Skin of body (tissue), 2 donors: ENCODE results near the gene SLC37A1. TPM values are rescaled to one million over a fixed set of nuclear protein-coding genes. Genes with fewer than 3 reads are reported as not detected.

Experiments
- DNase-seq: peaks from one replicate; lab custom pipeline; 2025; lab: John Stamatoyannopoulos, UW
- total RNA-seq: library from RNA; depleted of rRNA; stranded (reverse); fragments of >200 nt; gene quantifications from one replicate; pipeline ENCODE4 v1.2.3, GENCODE V29; 2014

The SLC37A1 gene
- total RNA-seq, 1 donor from 2014 or later: 3.9 TPM

DNA sequence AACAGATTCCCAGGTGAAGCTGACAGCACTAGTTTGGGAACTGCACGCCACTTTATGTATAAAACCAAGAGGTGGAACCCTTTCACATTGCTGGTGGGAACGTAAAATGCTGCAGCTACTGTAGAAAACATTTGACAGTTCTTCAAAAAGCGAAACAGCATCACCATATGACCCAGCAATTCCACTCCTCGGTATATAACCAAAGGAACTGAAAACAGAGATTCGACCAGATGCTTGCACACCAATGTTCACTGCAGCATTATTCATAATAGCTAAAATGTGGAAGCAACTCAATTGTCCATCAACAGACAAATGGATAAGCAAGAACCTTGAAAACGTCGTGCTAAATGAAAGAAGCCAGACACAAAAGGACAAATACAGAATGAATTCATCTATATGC is 35.1 kb upstream of the SLC37A1 start:
- DNase-seq: no peak

DNA sequence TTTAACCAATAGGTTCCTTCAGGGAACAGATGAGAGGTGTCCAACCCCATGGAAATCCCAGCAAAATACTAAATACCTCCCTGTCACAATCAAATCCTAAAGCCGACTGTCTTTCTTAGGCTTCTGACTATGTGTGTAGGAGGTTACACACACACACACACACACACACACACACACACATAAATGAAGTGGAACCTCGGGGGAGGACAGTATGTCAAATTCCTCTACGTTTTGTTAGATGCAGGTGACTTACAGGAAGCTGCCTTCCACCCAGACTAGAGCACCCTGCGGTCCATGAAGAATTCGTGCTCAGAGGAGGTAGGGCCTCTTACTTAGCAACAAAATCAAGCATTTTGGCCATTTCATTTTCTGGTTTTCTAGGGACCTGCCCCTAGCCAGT is 34.1 kb upstream of the SLC37A1 start:
- DNase-seq: no peak

DNA sequence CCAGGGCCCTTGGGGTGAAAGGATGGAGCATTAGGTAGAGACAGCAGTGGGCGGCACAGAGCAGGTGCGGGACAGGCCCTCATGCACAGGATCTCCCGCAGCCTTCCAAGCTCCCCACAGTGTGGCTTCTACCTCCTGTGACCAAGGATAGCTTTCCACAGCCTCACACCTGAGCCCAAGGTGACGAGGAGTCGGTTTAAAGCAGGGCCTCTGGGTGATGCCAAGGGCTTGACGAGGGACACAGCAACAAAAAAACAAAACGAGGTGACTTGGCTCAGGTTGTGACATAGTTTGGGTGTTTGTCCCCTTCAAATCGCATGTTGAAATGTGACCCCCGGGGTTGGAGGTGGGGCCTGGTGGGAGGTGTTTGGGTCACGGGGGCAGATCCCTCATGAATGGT is 32.9 kb upstream of the SLC37A1 start:
- DNase-seq: no peak

DNA sequence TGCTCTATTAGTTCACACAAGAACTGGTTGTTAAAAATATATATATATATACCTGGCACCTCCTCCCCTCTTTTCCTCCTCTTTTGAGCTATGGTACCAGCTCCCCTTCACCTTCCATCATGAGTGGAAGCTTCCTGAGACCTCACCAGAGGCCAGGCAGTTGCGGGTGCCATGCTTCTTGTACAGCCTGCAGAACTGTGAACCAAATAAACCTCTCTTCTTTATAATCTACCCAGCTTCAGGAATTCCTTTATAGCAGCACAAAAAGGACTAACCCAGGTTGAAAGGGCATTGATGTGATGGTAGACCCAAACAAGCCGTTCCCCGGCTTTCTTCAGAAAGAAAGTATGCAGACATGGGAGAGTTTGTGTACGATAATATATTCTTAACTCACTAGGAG is 32.5 kb upstream of the SLC37A1 start:
- no peak for DNase-seq

DNA sequence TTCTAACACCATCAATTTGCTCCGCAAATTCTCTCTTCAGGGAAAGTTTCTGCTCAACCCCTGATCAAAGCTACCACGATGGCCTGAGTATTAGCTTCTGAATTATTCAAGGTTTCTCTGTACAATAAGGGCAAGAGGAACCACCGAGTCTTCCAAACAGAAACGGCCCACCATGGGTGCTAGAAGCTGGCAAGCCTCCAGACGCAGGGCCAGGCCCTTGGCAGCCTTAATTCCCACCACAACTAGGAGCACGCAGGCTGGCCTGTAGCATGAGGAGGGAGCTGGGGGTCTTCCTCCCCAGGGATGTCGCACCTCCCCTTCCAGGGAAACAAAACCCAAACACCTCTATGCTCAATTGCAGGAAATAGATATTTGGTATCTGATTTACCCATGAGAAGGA is 28.7 kb upstream of the SLC37A1 start:
- no peak for DNase-seq

DNA sequence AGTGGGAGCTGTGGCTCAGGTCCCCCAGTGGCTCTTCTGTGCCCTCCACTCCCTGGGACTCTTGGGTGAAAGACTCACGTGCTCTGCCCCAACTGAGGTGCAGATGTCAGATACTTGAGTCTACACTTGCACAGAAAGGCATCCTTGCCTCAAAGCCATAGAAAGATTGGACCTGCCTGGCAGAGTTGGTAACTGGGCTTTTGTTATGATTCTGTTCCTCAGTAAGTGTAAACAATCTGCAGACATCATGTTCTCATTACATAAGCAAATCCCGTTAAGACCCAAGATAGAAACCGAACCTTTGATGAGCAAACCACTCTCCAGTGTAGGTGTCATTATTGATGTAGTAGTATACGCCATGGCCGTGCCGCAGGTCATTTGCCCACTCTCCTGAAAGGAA is 27.6 kb upstream of the SLC37A1 start:
- no peak for DNase-seq

DNA sequence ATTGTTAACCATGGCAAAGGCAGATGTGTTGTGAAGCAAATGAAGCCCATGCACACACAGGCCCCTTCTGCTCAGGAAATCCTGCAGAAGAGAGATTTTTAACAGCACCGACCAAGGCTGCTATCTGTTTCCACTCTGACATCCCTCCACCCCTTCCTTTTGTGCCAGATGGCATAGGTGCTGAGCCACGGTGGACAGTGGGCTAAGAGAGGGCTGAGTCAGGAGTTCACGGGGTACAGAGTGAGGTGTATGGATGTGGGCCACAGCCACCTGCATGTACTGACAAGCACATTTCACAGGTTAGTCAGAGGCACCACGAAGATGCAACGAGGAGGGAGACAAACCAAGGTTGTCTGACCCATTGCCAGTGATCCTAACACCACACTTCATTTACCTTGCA is 27.1 kb upstream of the SLC37A1 start:
- DNase-seq: no peak

DNA sequence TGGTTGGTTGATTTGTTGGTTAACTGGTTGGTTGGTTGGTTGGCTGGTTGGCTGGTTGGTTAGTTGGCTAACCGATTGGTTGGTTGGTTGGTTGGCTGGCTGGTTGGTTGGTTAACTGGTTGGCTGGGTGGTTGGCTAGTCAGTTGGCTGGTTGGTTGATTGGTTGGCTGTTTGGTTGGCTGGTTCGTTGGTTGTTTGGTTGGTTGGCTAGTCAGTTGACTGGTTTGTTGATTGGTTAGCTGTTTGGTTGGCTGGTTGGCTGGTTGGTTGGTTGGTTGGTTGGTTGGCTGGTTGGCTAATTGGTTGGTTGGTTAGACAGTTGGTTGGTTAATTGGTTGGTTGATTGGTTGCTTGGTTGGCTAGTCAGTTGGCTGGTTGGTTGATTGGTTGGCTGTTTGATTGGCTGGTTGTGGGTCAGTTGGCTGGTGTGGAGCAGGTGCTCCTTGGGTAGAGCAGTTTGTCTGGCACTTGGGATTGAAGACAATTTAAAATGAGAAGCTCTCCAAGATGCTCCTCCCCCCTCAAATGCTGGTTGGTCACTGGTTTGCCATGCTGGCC is 24.6 kb upstream of the SLC37A1 start:
- no peak for DNase-seq

DNA sequence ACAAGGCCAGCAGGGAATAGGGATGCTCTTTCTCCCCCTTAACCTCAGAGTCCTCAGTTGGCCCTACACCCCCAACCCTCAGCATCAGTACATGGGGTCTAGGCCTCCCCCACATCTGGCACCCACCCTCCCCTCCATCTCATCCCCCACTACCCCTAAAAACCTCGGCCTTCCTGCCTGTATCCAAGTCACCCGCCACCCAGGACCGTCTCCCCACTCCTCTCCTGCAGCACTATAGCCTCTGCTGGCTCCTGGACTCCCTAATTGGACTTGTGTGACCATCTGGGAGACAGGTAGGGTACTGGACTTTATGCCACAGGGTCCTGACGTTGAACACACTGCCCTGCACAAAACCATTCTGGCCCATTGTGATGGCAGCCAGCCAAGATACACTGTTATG is 23.7 kb upstream of the SLC37A1 start:
- no peak for DNase-seq

DNA sequence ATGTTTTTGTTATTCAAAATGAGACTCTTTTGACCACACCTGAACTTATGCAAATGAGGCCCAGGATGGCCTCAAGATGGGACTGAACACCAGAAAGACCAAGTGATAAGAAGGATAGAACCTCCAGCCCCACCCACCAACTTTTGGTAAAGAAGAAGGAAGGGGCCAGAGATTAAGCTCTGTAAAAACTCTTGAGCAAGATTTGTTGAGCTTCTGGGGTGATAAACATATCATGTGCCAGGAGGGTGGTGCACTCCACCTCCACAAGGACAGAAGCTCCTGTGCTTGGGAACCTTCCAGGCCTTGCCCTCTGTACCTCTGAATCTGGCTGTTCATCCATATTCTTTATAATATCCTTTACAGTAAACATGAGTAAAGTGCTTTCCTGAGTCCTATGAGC is 22.9 kb upstream of the SLC37A1 start:
- DNase-seq: no peak

DNA sequence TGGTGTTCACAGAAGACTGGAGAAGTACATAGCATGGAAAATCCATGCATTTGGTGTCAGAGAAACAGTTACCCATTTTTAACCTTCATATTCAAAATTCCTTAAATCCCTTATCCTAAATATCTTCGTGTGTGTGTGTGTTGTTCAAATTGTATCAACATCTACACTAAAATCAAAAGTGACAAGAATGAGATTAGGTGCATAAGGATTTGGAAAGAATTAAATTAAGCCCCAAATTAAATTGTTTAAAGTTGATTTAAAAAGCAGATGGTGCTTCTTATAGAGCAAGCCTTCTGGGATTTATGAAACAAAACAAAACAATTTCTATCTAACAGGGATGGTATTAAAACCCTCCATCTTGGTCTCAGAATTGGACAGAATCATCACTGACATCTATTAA is 22.3 kb upstream of the SLC37A1 start:
- DNase-seq: no peak

DNA sequence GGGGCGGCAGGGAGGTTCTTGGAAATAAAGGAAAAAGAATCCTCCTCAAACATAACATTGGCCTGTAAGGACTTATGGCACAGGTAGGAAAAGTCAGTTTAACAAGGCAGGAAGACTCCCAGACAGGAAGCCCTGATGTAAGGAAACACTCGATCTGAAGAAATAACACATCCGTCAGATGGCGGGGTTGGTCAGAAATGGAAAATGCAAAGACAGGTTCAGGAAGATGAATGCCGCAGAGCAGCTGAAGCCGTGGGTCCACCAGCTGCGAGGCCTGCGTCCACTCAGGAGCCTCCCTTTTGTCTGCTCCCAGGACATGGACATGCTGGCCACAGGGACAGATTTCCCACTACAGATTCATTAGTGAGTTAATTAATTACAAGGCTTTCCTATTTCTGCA is 21.5 kb upstream of the SLC37A1 start:
- DNase-seq: no peak

DNA sequence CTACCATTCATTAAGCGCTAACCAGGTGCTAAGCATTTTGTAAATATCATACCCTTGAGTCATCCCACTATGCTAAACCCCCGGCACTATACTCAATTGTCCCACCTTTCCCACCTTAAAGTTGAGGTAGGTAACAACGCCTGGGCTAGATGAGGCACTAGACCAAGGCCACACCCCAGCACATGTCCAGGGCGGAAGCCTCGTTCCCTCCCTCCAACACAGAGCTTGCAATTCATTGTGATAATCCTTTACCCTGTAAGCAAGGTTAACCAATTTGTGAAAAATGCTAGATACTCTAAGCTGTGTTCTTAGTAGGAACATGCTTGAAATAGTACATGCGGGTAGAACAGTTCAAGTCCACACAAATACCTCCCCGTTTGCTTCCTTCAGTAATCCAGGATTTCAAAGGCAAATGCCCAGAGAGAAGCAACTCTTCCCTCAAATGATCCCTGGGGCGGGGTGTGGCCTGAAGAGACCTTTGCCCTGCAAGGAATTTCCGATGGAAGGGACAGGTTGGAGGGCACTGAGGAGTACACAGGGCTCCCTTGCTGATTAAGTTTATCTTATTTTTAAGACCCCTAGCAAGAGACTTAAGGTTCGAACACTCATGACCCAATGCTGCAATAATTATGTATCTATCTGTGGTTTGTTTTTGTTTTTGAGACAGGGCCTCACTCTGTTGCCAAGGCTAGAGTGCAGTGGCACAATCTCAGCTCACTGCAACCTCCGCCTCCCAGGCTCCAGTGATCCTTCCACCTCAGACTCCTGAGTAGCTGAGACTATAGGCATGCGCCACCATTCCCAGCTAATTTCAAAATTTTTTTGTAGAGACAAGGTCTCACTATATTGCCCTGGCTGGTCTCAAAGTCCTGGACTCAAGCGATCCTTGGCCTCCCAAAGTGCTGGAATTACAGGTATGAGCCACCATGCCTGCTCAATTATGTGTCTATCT is 20.3 kb upstream of the SLC37A1 start:
- no peak for DNase-seq

DNA sequence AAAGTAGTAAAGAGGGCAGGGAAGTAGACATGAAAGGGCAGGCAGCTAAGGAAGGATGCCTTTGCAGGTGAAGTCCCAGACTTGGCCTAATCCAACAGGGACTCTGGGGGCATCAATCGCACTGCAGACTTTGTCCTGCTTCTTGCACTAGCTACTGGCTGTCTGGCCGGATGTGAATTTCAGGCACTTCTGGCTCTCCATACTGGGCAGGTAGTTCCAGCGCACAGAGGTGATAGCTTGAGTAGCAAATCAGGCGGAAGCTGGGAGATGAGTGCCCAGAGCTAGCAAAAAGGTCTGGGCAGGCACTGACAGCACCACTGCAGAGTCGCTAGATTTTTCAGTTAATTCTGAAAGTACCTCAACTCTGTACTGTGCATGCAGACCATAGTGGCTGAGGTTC is 18.6 kb upstream of the SLC37A1 start:
- no peak for DNase-seq

DNA sequence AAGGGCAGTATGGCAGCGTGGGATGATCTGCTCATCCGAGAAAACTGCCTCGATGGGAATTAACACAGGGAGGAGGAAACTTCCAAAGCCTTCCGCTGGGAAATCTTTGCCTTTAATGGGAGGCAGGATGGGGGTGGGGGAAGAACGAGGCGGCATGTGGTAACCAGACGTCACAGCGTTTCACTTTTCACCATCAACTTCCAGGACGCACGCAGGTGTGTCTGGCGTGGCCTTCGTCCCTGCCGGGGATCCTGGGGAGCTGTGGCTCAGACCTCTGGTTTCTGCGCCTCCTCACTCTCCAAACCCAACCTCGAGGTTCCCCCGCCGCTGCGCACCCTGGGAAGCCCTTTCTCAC is 17.9 kb upstream of the SLC37A1 start:
- DNase-seq: peak; percentile 58

DNA sequence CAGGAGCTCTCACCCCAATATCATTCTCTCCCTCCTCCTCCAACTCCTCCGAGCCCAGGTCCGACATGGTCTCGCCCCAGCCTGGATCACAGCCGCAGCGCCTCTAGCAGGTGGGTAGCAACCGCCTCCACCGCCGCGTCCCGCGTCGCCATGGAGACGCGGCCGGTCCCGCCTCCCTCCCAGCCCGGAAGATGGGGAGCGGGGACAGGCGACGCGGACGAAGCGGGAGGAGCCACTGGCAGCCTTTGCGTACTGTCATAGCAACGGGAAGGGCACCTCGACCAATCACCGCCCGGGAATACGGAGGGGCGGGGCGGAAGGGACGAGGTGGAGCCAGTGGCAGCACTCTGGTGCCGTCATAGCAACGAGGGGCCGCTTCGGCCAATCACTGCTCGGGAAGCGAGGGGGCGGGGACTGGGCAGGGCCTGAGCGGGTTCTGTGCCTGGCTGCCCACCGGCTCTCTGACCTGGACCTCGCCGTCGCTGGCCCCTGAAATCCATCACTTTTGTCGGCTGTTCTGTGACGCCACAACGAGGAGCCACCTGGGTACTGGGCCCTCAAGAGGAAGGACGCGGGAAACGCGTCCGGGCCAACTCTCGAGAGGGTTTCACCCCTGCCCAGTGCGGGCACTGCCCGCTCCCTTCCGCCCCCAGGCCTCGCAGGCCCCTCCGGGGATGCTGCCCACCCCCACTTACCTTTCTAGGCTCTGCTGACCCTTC is 17.4 kb upstream of the SLC37A1 start, which contains the start of gene RSPH1:
RSPH1 (minus strand) TSS at position 105 of the 719 bp plus-strand sequence; CDS start at position 67, 38 bp downstream.
- peak; percentile 99 for DNase-seq

DNA sequence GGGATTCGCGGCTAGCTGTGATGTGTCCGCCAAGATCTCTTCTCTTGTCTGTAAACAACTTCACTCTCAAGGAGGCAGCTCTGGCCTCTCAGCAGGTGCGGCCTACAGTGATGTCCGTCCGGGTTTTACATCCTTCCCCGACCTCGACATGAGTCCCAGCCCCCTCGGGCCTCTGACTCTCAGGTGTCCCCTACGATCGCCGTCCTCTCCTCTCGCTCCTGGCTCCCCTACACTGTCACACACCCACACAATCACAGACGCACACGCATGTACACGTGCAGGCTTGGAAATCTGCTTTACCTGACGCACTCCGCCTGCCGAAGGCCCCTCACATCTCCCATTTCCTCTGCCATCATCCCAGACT is 16.8 kb upstream of the SLC37A1 start:
- DNase-seq: no peak

DNA sequence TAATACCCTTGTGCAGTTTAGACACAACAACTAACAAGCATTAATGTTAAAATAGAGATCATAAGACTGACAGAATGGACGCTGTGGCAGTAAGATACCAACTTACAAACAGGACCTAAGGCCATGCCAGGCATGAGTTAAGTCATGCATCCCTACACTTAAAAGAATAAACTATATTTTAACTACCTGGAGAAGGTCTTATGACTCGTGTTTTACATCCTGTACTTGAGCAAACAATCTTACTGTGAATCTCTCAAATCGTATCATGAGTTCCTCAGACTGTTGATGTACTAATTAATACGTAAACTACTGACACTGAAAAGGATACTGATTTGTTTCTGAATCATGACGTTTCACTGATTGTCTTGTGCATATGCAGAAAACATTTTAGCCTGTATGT is 15.6 kb upstream of the SLC37A1 start:
- no peak for DNase-seq

DNA sequence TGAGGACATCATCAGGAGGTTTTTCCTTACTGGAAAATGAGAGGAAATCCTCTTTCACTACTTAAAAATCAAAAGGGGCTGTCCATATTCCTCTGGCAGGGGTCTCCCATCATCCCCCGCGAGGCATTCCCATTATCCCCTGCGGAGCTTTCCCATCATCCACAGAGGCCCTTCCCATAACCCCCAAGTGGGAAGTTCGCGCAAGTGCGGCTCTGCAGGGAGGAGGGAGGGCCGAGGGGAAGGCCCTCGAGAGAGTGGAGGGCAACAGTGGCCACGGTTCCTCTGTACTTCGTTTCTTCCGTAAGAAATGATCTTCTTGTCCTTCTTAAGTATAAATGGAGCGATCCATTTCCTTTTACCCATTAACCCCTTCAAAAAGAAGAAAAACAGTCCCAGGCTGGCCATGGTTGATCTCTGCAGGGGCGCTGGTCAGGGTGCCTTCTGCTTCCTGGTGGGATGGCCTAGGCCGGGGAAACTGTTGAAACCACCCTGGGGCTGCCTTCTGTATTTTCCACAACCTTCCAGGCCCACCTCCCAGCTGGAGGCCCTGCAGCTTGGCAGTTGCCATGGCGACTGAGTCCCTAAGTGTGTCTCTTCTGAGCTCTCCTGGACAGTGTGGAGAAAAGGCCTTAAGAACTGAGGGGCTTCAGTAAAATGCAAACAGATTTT is 14.1 kb upstream of the SLC37A1 start:
- no peak for DNase-seq

DNA sequence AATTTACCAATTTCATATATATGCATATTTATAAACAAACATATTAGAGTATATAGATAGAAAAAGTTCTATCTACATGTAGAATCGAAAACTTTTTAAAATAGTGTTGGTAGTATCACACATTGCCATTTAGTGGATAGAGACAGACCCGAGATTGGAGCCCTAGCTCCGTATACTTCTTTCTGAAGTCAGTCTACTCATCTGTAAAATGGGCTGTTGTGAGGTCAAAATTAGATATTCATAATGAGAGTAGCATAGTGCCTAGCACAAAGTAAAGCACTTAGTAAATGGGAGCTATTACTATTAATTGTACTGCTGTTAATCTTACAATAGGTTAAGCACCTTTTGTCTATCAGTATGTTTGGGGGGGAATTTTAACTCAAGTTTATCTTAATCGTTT is 13.4 kb upstream of the SLC37A1 start:
- no peak for DNase-seq

DNA sequence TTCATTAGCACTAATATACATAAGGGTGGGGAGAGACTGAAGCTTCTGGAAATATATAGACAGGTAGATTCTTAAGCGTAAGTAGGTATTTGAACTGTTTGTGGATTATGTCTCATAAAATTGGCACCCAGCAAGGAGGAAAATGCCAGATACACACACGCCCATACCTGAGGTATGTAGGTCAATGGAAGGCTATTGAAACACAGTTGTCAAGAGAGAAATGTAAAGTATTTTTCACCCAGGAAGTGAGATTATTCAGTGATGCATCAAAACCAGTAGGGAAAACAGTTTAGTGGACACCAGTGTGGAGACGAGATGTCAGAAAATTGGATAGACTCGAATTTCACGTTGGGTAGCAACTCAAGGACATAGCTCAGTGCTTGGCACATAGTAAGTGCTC is 12.9 kb upstream of the SLC37A1 start:
- no peak for DNase-seq

DNA sequence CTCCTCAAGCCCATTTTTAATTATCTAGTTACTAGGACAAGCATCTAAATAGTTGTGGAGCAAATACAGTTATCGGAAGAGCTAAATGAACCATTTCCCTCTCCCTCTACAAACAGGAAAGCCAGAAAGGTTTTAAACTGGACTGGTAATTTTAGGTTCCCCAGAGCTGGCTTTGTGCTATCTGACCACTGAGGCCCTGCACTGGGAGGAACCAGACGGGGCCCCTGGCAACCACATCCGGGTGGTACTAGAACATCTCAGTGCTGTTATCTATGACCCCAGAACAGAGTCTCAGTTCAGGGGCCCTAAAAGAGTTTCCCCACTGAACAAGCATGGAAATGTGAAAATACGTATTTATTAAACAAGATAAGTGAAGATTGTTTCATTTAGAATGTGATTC is 9.9 kb upstream of the SLC37A1 start:
- DNase-seq: no peak
